ENCODE data around the gene ROBO1.

- TF ChIP-seq CTCF (IDR thresholded peaks at IDR 0.05), result no peak
- no peak for TF ChIP-seq POLR2A (IDR thresholded peaks at IDR 0.05)
These were observed 642.3 kb downstream of the ROBO1 start for GRCh38 chr3:79125313-79125984.
